Liver (tissue), 9 donors: ENCODE measurements around the gene ICAM5. TPM values are rescaled to one million over a fixed set of nuclear protein-coding genes. Genes with fewer than 3 reads are reported as not detected.
A peak's percentile ranks its signal among the peaks of the same experiment; 100 is the strongest.

Source experiments
- DNase-seq: peaks from one replicate; pipeline ENCODE4 v3.0.0-alpha.2; 2017; ENCODE audit warnings: low spot score
- H3K27ac ChIP-seq, 2 donors: one replicate each; pipeline ENCODE4 v1.7.0; 2013; ENCODE audit warnings: inconsistent platforms in 2 of 2, low read length in 2 of 2, control low read depth in 1 of 2, low read depth in 1 of 2, mild to moderate bottlenecking in 1 of 2
- H3K27me3 ChIP-seq, 4 donors: one replicate each; pipeline versions ENCODE4 v1.6.1 to v1.7.0; 2013; ENCODE audit warnings: low read length in 3 of 4, inconsistent platforms in 1 of 4, mild to moderate bottlenecking in 1 of 4, moderate library complexity in 1 of 4; ENCODE audit not compliant: control insufficient read depth in 4 of 4, insufficient read depth in 4 of 4
- H3K36me3 ChIP-seq, 4 donors: one replicate each; pipeline versions ENCODE4 v1.6.1 to v1.7.0; 2013; ENCODE audit warnings: low read length in 3 of 4, mild to moderate bottlenecking in 3 of 4, low read depth in 1 of 4, moderate library complexity in 1 of 4; ENCODE audit not compliant: control insufficient read depth in 4 of 4, insufficient read depth in 3 of 4
- H3K4me1 ChIP-seq, 4 donors: one replicate each; pipeline versions ENCODE4 v1.6.1 to v1.7.0; 2013; ENCODE audit warnings: low read length in 3 of 4, mild to moderate bottlenecking in 3 of 4, moderate library complexity in 1 of 4; ENCODE audit not compliant: control insufficient read depth in 4 of 4, insufficient read depth in 4 of 4
- H3K4me3 ChIP-seq, 3 donors: one replicate each; pipeline versions ENCODE4 v1.6.1 to v1.7.0; 2013; ENCODE audit warnings: low read length in 3 of 3, control low read depth in 1 of 3, low read depth in 1 of 3, mild to moderate bottlenecking in 1 of 3
- H3K9ac ChIP-seq, 2 donors: one replicate each; pipeline ENCODE4 v1.7.0; 2013; ENCODE audit warnings: low read length in 2 of 2, mild to moderate bottlenecking in 2 of 2, moderate library complexity in 2 of 2, control low read depth in 1 of 2, low read depth in 1 of 2
- H3K9me3 ChIP-seq, 4 donors: one replicate each; pipeline versions ENCODE4 v1.6.1 to v1.7.0; 2013; ENCODE audit warnings: low read length in 3 of 4; ENCODE audit not compliant: control insufficient read depth in 4 of 4
- CTCF ChIP-seq: fragments of 150-350 bp; IDR thresholded peaks from 2 replicates; pipeline ENCODE4 v1.5.1; 2017; ENCODE audit warnings: improper control_type of control experiment, low read depth, low read length; ENCODE audit not compliant: missing input control
- EGR1 ChIP-seq, 2 donors: IDR thresholded peaks; 2 replicates each; pipeline ENCODE4 v1.6.1; 2016 to 2018; ENCODE audit warnings: antibody characterized with exemption in 2 of 2, low read depth in 2 of 2
- FOXA1 ChIP-seq: IDR thresholded peaks from 2 replicates; pipeline ENCODE4 v1.6.1; 2016; ENCODE audit warnings: antibody characterized with exemption
- FOXA2 ChIP-seq: IDR thresholded peaks from 2 replicates; pipeline ENCODE4 v1.6.1; 2016; ENCODE audit warnings: antibody characterized with exemption
- GABPA ChIP-seq, 2 donors: IDR thresholded peaks in 1 of 2; conservative IDR thresholded peaks in 1 of 2; 2 replicates each; pipeline ENCODE4 v1.6.1; 2016; ENCODE audit warnings: antibody characterized with exemption in 2 of 2, mild to moderate bottlenecking in 1 of 2, moderate library complexity in 1 of 2
- HNF4A ChIP-seq, 2 donors: conservative IDR thresholded peaks; 2 replicates each; pipeline ENCODE4 v1.6.1; 2016; ENCODE audit warnings: antibody characterized with exemption in 2 of 2, mild to moderate bottlenecking in 2 of 2
- HNF4G ChIP-seq: IDR thresholded peaks from 2 replicates; pipeline ENCODE4 v1.6.1; 2016; ENCODE audit warnings: antibody characterized with exemption
- JUND ChIP-seq, 2 donors: IDR thresholded peaks; 2 replicates each; pipeline ENCODE4 v1.6.1; 2016; ENCODE audit warnings: antibody characterized with exemption in 2 of 2
- NR2F2 ChIP-seq: IDR thresholded peaks from 2 replicates; pipeline ENCODE4 v1.6.1; 2016; ENCODE audit warnings: antibody characterized with exemption
- RAD21 ChIP-seq, 2 donors: IDR thresholded peaks; 2 replicates each; pipeline ENCODE4 v1.6.1; 2016; ENCODE audit warnings: antibody characterized with exemption in 2 of 2, mild to moderate bottlenecking in 2 of 2
- RXRA ChIP-seq, 2 donors: IDR thresholded peaks; 2 replicates each; pipeline ENCODE4 v1.6.1; 2017 to 2018; ENCODE audit warnings: antibody characterized with exemption in 2 of 2, mild to moderate bottlenecking in 1 of 2
- SP1 ChIP-seq: IDR thresholded peaks from 2 replicates; pipeline ENCODE4 v1.6.1; 2018; ENCODE audit warnings: antibody characterized with exemption, mild to moderate bottlenecking
- YY1 ChIP-seq: IDR thresholded peaks from 2 replicates; pipeline ENCODE4 v1.6.1; 2016; ENCODE audit warnings: antibody characterized with exemption, mild to moderate bottlenecking
- WGBS: extraction: QIAGEN DNeasy Blood & Tissue Kit; methylation state at CpG from one replicate; pipeline ENCODE4 v1.1.7; 2013; 5-methylcytosine and 5-hydroxymethylcytosine counted together
- polyA plus RNA-seq, 2 donors: library from polyadenylated mRNA; stranded (reverse) in 1 of 2; unstranded in 1 of 2; fragments of 200-250 nt in 1 of 2; fragments of >200 nt in 1 of 2; fragmentation: Nextera tagmentation in 1 of 2; extraction: Ambion mirVana in 1 of 2; gene quantifications; one replicate each; pipeline versions ENCODE4 v1.2.1 to v1.2.3, GENCODE V29; 2013 to 2015
- total RNA-seq, 2 donors: library from RNA; depleted of rRNA; stranded (reverse); fragments of >200 nt; gene quantifications; one replicate each; pipeline ENCODE4 v1.2.3, GENCODE V29; 2014
- TF ChIP-seq, protein P1 (sequence below): IDR thresholded peaks from 2 replicates; pipeline ENCODE4 v1.6.1; 2016; ENCODE audit warnings: antibody characterized with exemption
- donor health status: healthy.
- donor health status: healthy.
- donor health status: healthy.
- donor health status: healthy.
- donor health status: healthy.

Gene ICAM5
- total and polyA plus RNA-seq, 4 donors = 0.02 to 2.5 (median 1.0) TPM; not detected in 1

DNA sequence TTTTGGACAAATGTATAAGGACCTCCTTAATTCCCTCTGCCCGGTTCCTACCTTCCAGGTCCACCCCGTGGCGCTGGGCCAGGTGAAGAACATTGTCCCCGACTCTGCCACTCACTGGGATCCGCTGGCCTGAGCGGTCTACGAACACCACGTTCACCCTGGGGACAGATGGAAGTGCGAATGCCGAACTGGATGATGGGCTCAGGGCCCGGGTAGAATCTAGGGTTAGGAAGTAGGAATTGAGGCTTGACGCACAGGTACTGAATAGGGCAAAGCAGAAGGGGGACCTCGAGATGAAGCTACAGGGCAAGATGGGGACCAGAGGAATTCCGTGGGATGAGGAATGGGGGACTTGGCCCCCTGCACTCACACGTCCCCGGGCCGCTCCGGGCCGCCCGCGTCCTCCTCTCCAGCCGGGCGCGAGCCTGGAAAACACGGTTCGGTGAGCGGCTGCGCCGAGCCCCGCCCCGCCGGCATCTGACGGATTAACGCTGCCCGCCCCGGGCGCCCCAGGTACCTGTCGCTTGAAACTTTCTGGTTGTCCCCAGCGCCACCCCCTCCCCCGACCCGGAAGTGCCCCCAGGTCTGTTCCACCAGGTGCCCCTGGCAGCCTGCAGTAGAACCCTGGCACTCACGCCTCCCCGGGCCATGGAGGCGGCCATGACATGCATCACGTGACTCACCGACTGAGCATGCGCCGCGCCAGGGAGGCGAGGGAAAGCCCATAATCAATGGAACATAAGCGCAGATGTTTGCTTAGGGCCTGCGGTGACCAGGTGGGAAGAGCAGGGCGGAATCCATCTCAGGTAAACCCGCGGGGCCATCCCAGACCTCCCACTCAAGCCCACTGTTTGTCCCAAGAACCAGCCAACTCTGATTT lies 25.8 kb downstream of the ICAM5 start, which contains the start of gene FDX2:
Gene FDX2 (minus strand): TSS at position 681 of the 880 bp plus-strand sequence. CDS start 19 bp downstream, at position 662.
- TF ChIP-seq SP1 = no peak
- TF ChIP-seq GABPA (IDR thresholded peaks at IDR 0.05 in 1 of 2, conservative IDR thresholded peaks at IDR 0.05 in 1 of 2) = peak in 1 of 2 donors; percentile 65
- peak; percentile 98 for TF ChIP-seq YY1
- H3K27ac ChIP-seq = no peak within 1 kb of the TSS
- WGBS = 1% methylated on average over 55 of the region's 55 CpGs
- peaks cover 11 to 30% (median 14%) of the 10 kb centered on the region in 4 donors for H3K36me3 ChIP-seq
- H3K27me3 ChIP-seq = no peaks in the 10 kb centered on the region
- peaks cover 3 to 17% (median 9%) of the 10 kb centered on the region in 4 donors for H3K4me1 ChIP-seq
- H3K9me3 ChIP-seq = no peaks in the 10 kb centered on the region
- H3K4me3 ChIP-seq = peak within 1 kb of the TSS; percentile 60 to 88 (median 73)
- H3K9ac ChIP-seq = peak within 1 kb of the TSS; percentile 33 to 81
- peak; percentile 91 for DNase-seq

DNA sequence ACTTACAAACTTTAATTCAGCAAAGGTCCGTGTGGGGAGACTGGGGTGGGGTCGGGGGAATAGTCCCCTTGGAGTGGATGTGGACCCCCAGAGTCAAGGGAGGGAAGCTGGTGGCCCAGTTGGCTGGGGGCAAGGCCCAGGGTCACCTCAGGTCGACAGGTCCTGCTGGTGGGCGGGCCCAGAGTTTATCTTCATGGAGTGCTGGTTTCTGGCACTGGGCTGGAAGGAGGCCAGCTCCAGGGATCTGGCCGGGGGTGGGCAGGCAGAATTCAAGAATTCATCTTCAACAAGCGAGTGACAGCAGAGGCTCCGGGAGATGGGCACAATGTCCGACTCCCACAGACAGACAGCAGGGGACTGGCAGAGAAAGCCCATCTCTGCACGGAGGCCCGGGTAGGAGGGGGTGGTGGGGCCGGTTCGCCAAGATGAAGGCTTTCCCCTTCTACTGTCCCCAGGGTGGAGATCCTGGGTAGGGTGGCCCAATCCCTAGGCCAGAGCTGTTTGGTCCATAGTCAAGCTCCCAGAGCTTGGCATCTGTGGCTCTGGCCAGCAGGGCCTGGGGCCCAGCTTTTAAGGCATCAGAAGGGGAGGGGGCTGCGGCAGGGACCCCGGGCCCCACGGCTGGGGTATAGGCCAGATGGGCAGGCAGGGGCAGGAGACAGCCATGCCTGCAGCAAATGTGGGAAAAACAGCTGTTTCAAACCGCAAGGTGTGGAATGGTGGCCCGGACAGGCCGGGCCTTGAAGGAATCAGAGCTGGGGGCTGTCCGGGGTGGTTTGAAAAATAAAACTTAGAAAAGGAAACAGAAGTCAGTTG lies 26.7 kb downstream of the ICAM5 start:
- peaks cover 13 to 34% (median 18%) of the 10 kb centered on the region in 4 donors for H3K36me3 ChIP-seq
- no peak overlapping the region for H3K27ac ChIP-seq
- H3K4me1 ChIP-seq = peaks cover 3 to 17% (median 9%) of the 10 kb centered on the region in 4 donors
- H3K27me3 ChIP-seq = no peaks in the 10 kb centered on the region
- H3K4me3 ChIP-seq = no peak overlapping the region
- 77% methylated on average over 19 of the region's 19 CpGs for WGBS
- peak; percentile 76 for DNase-seq
- TF ChIP-seq EGR1 (IDR thresholded peaks at IDR 0.05; ENCODE audit: low read depth in 2 of 2) (no peak), RXRA (IDR thresholded peaks at IDR 0.05) (no peak), SP1 (no peak), JUND (IDR thresholded peaks at IDR 0.05) (no peak), RAD21 (IDR thresholded peaks at IDR 0.05) (no peak), NR2F2 (no peak), YY1 (no peak), HNF4G (no peak), CTCF (no peak), HNF4A (conservative IDR thresholded peaks at IDR 0.05) (no peak), FOXA2 (no peak), GABPA (IDR thresholded peaks at IDR 0.05 in 1 of 2, conservative IDR thresholded peaks at IDR 0.05 in 1 of 2) (no peak), FOXA1 (no peak)
- TF ChIP-seq, protein P1, sequence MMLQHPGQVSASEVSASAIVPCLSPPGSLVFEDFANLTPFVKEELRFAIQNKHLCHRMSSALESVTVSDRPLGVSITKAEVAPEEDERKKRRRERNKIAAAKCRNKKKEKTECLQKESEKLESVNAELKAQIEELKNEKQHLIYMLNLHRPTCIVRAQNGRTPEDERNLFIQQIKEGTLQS = no peak
- H3K9me3 ChIP-seq = no peaks in the 10 kb centered on the region
- no peak overlapping the region for H3K9ac ChIP-seq
